ENCODE data around the gene PRTFDC1.

DNA sequence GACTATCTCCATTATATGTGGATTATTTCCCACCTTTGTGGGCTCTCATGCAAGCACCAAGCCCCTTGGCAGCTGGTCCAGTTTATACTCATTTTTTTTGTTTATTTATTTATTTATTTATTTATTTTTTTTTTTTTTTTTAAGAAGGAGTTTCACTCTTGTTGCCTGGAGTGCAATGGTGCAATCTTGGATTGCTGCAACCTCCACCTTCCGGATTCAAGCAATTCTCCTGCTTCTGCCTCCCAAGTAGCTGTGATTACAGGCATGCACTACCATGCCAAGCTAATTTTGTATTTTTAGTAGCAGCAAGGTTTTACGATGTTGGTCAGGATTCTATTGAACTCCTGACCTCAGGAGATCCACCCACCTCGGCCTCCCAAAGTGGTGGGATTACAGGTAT is 2.8 kb downstream of the PRTFDC1 start:
- no peak for TF ChIP-seq POLR2A (IDR thresholded peaks at IDR 0.05; ENCODE audit: extremely low read depth, insufficient read length)
- TF ChIP-seq, protein P1, sequence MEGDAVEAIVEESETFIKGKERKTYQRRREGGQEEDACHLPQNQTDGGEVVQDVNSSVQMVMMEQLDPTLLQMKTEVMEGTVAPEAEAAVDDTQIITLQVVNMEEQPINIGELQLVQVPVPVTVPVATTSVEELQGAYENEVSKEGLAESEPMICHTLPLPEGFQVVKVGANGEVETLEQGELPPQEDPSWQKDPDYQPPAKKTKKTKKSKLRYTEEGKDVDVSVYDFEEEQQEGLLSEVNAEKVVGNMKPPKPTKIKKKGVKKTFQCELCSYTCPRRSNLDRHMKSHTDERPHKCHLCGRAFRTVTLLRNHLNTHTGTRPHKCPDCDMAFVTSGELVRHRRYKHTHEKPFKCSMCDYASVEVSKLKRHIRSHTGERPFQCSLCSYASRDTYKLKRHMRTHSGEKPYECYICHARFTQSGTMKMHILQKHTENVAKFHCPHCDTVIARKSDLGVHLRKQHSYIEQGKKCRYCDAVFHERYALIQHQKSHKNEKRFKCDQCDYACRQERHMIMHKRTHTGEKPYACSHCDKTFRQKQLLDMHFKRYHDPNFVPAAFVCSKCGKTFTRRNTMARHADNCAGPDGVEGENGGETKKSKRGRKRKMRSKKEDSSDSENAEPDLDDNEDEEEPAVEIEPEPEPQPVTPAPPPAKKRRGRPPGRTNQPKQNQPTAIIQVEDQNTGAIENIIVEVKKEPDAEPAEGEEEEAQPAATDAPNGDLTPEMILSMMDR (IDR thresholded peaks at IDR 0.05; ENCODE audit: low read depth, low read length), result no peak
- no peak for TF ChIP-seq MAX (IDR thresholded peaks at IDR 0.05; ENCODE audit: low read depth, low read length)

Measured in NB4 (cell line).